Measurements from ENCODE around the gene USP3. TPM values are rescaled to one million over a fixed set of nuclear protein-coding genes. Genes with fewer than 3 reads are reported as not detected.

USP3 gene
- polyA plus RNA-seq, 1 of the 3 experiments (the other 2 are of a cell fraction) = 9.3 TPM

DNA sequence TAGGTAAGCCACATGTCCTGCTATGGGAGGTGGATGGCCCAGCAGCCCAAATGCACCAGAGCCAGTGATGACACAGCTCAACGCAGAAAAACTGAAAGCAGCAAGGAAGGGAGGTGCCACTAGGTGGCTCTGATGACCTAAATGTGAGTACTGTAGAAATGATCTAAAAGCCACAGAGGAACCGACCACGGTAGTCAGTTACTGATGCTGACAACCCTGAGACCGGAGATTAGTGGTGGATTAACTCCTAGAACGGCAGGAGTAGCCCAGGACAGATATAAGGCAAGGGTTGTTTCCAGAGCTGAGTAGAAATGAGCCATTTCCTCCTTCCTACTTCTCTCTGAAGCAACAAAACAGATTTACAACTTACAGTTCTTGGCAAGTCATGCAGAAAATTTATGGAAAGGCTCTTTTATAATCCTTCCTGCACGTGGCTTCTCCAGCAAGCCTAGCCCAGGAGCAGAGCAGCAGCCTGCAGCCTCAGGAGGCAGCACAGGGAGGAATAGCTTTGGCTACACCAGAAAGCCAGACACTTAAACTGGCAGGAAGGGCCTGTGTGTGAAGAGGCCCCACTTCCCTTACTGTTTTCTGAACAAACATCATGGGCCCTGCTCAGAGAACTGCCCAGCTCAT lies 105.9 kb downstream of the USP3 start:
- H3F3A ChIP-seq (replicated peaks; ENCODE audit: insufficient read depth) = peaks cover 18% of the 10 kb centered on the region
- H2AFZ ChIP-seq (ENCODE audit: low read depth) = 0 out of 2 replicates have a peak overlapping the region, but pooled peaks have one; percentile 29
- DNase-seq = peak; percentile 79
- peak overlapping the region; percentile 60 to 61 for H3K27ac ChIP-seq (ENCODE audit: low read depth in 2 of 2, low read length in 1 of 2)
- H3K4me3 ChIP-seq (ENCODE audit: low read depth in 2 of 2, low read length in 1 of 2) = no peak overlapping the region; a peak in 1 of 4 replicates
- ChIA-PET POLR2A (interaction anchor here (1.0 kb wide), 1 partner anchor 9 kb away, joined by 3 read pairs; no protein-coding TSS in a partner anchor), CTCF (interaction anchor here (0.6 to 8.9 kb wide), 56 partner anchors 9 to 544 kb away, joined by 3 to 84 read pairs (median 3); partner anchors contain the start of gene FBXL22)
- WGBS (ENCODE audit: low lambda C conversion rate) = 4% methylated on average over 6 of the region's 6 CpGs
- no peaks in the 10 kb centered on the region for H3K9me3 ChIP-seq
- H3K9ac ChIP-seq = no peak overlapping the region; the same call in 1 of the 2 replicates
- no peaks in the 10 kb centered on the region for H3K79me2 ChIP-seq (ENCODE audit: insufficient read depth)
- no peaks in the 10 kb centered on the region for H3K27me3 ChIP-seq (ENCODE audit: insufficient read depth)
- peak overlapping the region; percentile 54 for H3K4me2 ChIP-seq
- H3K36me3 ChIP-seq (replicated peaks in 1 of 2; ENCODE audit: control insufficient read depth in 1 of 2, insufficient read depth in 2 of 2, low read length in 1 of 2) = peaks cover 15 to 33% of the 10 kb centered on the region in 2 experiments
- H3K9me2 ChIP-seq = no peaks in the 10 kb centered on the region
- no peak for TF ChIP-seq SIN3A (IDR thresholded peaks at IDR 0.05; ENCODE audit: borderline replicate concordance, low read depth, low read length)
- TF ChIP-seq SMC3 (IDR thresholded peaks at IDR 0.05; ENCODE audit: low read depth, low read length) = peak; percentile 74
- TF ChIP-seq MXI1 (IDR thresholded peaks at IDR 0.05; ENCODE audit: low read depth, low read length) = no peak
- TF ChIP-seq FOSL2 (IDR thresholded peaks at IDR 0.05; ENCODE audit: borderline replicate concordance, low read depth) = peak; percentile 9; the same call in 1 of the 2 replicates
- TF ChIP-seq, protein P1, sequence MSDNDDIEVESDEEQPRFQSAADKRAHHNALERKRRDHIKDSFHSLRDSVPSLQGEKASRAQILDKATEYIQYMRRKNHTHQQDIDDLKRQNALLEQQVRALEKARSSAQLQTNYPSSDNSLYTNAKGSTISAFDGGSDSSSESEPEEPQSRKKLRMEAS (IDR thresholded peaks at IDR 0.05; ENCODE audit: low read depth) = peak; percentile 28; the same call in 1 of the 2 replicates
- no peak for TF ChIP-seq NRF1 (IDR thresholded peaks at IDR 0.05; ENCODE audit: low read depth, low read length)
- TF ChIP-seq, protein P2, sequence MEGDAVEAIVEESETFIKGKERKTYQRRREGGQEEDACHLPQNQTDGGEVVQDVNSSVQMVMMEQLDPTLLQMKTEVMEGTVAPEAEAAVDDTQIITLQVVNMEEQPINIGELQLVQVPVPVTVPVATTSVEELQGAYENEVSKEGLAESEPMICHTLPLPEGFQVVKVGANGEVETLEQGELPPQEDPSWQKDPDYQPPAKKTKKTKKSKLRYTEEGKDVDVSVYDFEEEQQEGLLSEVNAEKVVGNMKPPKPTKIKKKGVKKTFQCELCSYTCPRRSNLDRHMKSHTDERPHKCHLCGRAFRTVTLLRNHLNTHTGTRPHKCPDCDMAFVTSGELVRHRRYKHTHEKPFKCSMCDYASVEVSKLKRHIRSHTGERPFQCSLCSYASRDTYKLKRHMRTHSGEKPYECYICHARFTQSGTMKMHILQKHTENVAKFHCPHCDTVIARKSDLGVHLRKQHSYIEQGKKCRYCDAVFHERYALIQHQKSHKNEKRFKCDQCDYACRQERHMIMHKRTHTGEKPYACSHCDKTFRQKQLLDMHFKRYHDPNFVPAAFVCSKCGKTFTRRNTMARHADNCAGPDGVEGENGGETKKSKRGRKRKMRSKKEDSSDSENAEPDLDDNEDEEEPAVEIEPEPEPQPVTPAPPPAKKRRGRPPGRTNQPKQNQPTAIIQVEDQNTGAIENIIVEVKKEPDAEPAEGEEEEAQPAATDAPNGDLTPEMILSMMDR (IDR thresholded peaks at IDR 0.05) = peak; percentile 78
- no peak for TF ChIP-seq RCOR1 (IDR thresholded peaks at IDR 0.05; ENCODE audit: low read length)
- TF ChIP-seq RAD21 (IDR thresholded peaks at IDR 0.05; ENCODE audit: low read length) = peak; percentile 87
- H3K4me1 ChIP-seq (ENCODE audit: control insufficient read depth in 1 of 2, insufficient read depth in 2 of 2, low read depth in 1 of 2, low read length in 1 of 2) = peaks cover 10 to 20% of the 10 kb centered on the region in 2 experiments
- no peaks in the 10 kb centered on the region for H4K20me1 ChIP-seq (ENCODE audit: insufficient read depth)

DNA sequence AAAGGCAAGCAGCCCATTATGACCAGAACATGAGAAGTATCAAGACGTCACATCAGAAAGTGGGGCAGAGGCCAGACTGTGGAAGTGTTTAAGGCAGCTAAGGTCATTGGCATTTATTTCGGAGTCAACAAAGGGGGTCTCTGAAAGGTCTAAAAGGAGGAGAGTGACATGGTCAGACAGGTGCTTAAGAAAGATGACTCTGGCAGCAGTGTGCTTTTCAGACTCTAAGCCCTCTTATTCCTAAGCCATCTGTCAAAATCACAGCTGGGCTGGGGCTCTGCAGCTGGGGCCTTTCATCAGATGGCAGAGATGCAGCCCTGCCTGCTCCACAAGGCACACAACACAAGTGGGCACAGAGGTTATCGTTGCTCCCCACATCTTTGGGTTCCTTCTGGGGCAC lies 106.8 kb downstream of the USP3 start:
- no peak for DNase-seq
- ChIA-PET CTCF (interaction anchor here (0.9 to 8.9 kb wide), 14 partner anchors 10 to 458 kb away, joined by 3 to 84 read pairs (median 6); partner anchors contain the start of gene FBXL22), POLR2A (no interaction called here)
- Histone ChIP-seq H3K79me2 (ENCODE audit: insufficient read depth) (no peaks in the 10 kb centered on the region), H3F3A (replicated peaks; ENCODE audit: insufficient read depth) (peaks cover 18% of the 10 kb centered on the region), H3K36me3 (replicated peaks in 1 of 2; ENCODE audit: control insufficient read depth in 1 of 2, insufficient read depth in 2 of 2, low read length in 1 of 2) (peaks cover 16 to 32% of the 10 kb centered on the region in 2 experiments), H2AFZ (ENCODE audit: low read depth) (no peak overlapping the region), H3K9ac (no peak overlapping the region), H3K4me1 (ENCODE audit: control insufficient read depth in 1 of 2, insufficient read depth in 2 of 2, low read depth in 1 of 2, low read length in 1 of 2) (peaks cover 10 to 20% of the 10 kb centered on the region in 2 experiments), H3K4me2 (no peak overlapping the region), H3K27ac (ENCODE audit: low read depth in 2 of 2, low read length in 1 of 2) (peak overlapping the region in 1 of 2 experiments; percentile 60; a peak in 1 of 4 replicates), H4K20me1 (ENCODE audit: insufficient read depth) (no peaks in the 10 kb centered on the region), H3K9me3 (no peaks in the 10 kb centered on the region), H3K4me3 (ENCODE audit: low read depth in 2 of 2, low read length in 1 of 2) (no peak overlapping the region), H3K9me2 (no peaks in the 10 kb centered on the region), H3K27me3 (ENCODE audit: insufficient read depth) (no peaks in the 10 kb centered on the region)
- TF ChIP-seq GABPA (IDR thresholded peaks at IDR 0.05; ENCODE audit: low read depth) = no peak
- TF ChIP-seq, protein P3, sequence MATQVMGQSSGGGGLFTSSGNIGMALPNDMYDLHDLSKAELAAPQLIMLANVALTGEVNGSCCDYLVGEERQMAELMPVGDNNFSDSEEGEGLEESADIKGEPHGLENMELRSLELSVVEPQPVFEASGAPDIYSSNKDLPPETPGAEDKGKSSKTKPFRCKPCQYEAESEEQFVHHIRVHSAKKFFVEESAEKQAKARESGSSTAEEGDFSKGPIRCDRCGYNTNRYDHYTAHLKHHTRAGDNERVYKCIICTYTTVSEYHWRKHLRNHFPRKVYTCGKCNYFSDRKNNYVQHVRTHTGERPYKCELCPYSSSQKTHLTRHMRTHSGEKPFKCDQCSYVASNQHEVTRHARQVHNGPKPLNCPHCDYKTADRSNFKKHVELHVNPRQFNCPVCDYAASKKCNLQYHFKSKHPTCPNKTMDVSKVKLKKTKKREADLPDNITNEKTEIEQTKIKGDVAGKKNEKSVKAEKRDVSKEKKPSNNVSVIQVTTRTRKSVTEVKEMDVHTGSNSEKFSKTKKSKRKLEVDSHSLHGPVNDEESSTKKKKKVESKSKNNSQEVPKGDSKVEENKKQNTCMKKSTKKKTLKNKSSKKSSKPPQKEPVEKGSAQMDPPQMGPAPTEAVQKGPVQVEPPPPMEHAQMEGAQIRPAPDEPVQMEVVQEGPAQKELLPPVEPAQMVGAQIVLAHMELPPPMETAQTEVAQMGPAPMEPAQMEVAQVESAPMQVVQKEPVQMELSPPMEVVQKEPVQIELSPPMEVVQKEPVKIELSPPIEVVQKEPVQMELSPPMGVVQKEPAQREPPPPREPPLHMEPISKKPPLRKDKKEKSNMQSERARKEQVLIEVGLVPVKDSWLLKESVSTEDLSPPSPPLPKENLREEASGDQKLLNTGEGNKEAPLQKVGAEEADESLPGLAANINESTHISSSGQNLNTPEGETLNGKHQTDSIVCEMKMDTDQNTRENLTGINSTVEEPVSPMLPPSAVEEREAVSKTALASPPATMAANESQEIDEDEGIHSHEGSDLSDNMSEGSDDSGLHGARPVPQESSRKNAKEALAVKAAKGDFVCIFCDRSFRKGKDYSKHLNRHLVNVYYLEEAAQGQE (IDR thresholded peaks at IDR 0.05; ENCODE audit: low read depth, low read length) = no peak
- TF ChIP-seq RCOR1 (IDR thresholded peaks at IDR 0.05; ENCODE audit: low read length) = no peak
- TF ChIP-seq, protein P4, sequence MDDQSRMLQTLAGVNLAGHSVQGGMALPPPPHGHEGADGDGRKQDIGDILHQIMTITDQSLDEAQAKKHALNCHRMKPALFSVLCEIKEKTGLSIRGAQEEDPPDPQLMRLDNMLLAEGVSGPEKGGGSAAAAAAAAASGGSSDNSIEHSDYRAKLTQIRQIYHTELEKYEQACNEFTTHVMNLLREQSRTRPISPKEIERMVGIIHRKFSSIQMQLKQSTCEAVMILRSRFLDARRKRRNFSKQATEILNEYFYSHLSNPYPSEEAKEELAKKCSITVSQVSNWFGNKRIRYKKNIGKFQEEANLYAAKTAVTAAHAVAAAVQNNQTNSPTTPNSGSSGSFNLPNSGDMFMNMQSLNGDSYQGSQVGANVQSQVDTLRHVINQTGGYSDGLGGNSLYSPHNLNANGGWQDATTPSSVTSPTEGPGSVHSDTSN (IDR thresholded peaks at IDR 0.05) = no peak
- TF ChIP-seq POLR2AphosphoS5 (IDR thresholded peaks at IDR 0.05; ENCODE audit: low read depth, low read length) = no peak
- TF ChIP-seq YY1 (IDR thresholded peaks at IDR 0.05; ENCODE audit: low read depth) = no peak
- TF ChIP-seq RXRA (IDR thresholded peaks at IDR 0.05; ENCODE audit: borderline replicate concordance, low read depth) = no peak
- WGBS (ENCODE audit: low lambda C conversion rate) = 81% methylated on average over 3 of the region's 3 CpGs

All from SK-N-SH (cell line).